GM12873 (cell line): Measurements from ENCODE around the gene TAF11L3.
"Not testable (repeated sequence)": the region's sequence is repeated elsewhere in the genome, so short reads cannot be mapped to it uniquely, and the experiment has no call there.

Experiments
- TF ChIP-seq, protein P1 (sequence below): IDR thresholded peaks from 2 replicates; pipeline ENCODE4 v1.5.1; 2012; ENCODE audit warnings: low read depth, mild to moderate bottlenecking, moderate library complexity, low read length, control low read depth; ENCODE audit not compliant: insufficient read depth; ENCODE audit errors: missing control alignments

TAF11L3 gene

GRCh38 chr5:17518067-17518466 lies at the start of gene TAF11L3:
TSS of gene TAF11L3 (plus strand) at chr5:17518367.
- TF ChIP-seq, protein P1, sequence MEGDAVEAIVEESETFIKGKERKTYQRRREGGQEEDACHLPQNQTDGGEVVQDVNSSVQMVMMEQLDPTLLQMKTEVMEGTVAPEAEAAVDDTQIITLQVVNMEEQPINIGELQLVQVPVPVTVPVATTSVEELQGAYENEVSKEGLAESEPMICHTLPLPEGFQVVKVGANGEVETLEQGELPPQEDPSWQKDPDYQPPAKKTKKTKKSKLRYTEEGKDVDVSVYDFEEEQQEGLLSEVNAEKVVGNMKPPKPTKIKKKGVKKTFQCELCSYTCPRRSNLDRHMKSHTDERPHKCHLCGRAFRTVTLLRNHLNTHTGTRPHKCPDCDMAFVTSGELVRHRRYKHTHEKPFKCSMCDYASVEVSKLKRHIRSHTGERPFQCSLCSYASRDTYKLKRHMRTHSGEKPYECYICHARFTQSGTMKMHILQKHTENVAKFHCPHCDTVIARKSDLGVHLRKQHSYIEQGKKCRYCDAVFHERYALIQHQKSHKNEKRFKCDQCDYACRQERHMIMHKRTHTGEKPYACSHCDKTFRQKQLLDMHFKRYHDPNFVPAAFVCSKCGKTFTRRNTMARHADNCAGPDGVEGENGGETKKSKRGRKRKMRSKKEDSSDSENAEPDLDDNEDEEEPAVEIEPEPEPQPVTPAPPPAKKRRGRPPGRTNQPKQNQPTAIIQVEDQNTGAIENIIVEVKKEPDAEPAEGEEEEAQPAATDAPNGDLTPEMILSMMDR: not testable (repeated sequence)

GRCh38 chr5:17470064-17470463 lies 48.1 kb upstream of the TAF11L3 start:
- TF ChIP-seq, protein P1: no peak

DNA sequence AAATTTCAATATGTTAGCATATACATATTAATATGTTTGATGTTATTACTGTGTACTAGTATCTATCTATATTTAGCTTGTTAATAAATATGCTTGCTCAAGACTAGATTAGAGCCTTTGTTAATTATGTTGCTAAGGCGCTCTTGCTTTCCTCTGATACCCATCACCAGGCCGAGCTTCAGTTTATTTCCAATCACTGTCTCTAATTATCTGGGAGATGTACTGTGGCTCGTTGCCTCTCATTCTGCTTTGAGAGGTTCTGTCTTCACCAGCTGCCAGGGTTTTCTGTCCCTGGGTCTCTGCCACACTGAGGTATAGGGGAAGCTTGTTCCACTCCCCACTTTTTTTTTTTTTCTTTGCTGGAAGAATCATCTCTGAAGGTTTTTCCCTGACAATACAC lies 41.1 kb upstream of the TAF11L3 start:
- TF ChIP-seq, protein P1: no peak

GRCh38 chr5:17477573-17478265 lies 40.4 kb upstream of the TAF11L3 start:
- TF ChIP-seq, protein P1: no peak

- TF ChIP-seq, protein P1: no peak
These were observed 36.8 kb upstream of the TAF11L3 start for GRCh38 chr5:17481378-17481777.

GRCh38 chr5:17482790-17483189 lies 35.4 kb upstream of the TAF11L3 start:
- TF ChIP-seq, protein P1: no peak

DNA sequence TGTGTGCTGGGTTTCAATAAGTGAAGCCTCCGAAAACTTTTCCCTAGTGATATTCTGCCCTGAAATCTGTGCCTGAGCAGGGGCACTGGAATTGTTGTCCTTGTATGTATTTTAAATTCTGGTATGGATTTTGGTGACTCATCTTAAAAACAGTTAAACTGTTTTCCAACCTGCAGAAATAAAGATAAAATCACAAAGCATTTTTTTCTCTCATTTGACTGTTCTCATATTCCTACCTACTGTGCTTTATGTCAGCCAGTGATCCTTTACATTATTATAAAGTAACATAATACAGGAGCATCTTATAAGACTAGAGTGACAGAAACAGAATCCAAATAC lies 31.0 kb upstream of the TAF11L3 start:
- TF ChIP-seq, protein P1: no peak
